COLO668 (cell line): ENCODE data around the gene LEMD1.
"Not testable (repeated sequence)": the region's sequence is repeated elsewhere in the genome, so short reads cannot be mapped to it uniquely, and the experiment has no call there.

Source experiments
- DNase-seq: peaks from one replicate; lab custom pipeline; 2025; ENCODE audit not compliant: unreplicated experiment; lab: John Stamatoyannopoulos, UW

LEMD1 gene

GRCh38 chr1:205447457-205448341 is 25.8 kb upstream of the LEMD1 start:
- no peak for DNase-seq

DNA sequence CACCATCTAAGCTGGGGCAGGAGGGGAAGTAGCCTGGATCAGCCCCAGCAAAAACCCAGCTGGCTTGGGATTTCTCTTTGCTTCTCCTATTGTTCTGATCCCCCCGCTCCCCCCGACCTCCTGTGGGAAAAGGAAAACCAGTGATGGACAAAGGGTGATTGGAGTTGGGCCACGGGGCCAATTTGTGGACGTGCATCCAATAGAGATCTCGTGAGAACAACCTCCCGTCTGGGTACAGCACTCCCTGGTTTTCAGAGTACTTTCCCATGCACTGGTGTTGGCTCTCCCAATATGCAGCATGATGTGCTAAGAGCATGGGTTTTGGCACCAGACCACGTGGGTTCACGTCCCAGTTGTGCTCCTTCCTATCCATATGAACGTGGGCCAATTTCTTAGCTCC is 25.0 kb upstream of the LEMD1 start:
- no peak for DNase-seq

DNA sequence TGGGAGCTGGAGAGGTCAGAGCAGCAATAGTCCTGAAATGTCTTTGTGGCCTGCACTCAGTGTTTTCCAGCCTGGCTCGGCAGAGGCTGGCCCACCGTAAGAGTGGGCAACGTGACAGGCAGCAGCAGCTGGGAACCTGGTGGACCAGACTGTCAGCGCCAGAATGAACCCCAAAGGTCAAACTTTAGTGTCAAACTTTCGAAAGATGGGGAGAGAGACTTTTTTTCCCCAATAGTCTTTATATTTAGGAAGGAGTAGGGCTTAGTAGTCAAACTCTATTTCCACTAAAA is 23.7 kb upstream of the LEMD1 start:
- DNase-seq, result no peak

GRCh38 chr1:205444931-205445645 is 23.2 kb upstream of the LEMD1 start:
- DNase-seq, result no peak

DNA sequence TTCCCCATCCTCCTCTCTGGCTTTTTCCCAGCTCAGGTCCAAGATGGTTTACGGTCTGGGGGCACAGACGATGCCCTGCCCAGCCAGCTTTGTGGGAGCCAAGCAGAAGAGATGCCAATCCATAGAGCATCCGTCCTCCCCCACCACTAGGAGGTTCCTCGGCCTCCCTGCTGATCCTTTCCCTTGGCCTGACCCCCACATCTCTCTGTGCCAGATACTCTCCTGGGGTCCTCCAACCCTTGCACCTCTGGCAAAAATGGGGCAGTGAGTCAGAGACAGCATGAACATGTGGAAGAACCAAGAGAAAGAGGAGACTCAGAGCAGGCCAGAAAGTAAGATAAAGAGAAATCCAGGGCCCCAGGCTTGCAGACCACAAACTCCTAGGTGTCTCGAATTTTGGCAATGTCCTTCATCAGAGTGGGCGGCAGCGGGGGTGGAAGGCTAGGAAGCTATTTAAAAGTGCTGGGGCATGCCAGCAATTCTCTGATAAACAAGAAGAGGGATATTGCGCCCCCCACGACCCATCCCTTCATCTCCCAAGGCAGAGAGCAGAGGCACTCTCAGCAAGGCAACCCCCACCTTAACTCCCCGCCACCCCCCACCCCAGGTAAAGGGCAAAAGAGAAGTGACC is 22.6 kb upstream of the LEMD1 start:
- DNase-seq, result no peak

DNA sequence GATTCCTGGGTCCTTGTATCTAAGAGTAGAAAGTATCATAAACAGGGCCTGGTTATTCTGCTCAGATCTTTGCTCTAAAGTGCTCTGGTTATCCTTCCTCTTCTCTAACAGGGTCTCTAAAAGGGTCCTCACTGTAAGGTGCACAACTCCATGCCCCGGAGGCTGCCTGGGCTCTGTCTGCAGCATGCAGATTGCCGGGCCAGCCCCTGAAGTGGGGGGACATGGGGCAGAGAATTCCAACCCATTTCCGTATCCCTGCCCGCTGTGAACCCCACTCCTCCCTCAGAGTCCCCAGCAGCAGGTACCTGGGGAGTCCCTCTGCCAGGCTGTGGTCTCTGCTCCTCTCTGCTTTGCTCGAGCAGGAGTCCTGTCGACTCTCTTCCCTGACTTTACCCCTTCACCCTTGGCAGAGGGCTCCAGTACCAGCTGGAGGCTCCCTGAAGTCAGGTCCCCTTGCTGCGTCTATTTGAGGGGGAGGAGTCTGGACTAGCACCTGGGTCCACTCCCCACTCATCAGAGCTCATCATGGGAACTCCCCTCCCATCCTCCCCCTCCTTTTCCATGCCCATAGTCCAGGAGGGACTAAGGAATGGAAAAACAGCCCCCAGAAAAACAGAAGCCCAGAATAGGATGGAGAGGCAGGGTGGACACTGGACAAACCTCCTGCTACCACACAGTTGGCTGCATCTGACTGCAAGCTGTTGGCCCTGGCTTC is 21.9 kb upstream of the LEMD1 start:
- DNase-seq, result no peak

DNA sequence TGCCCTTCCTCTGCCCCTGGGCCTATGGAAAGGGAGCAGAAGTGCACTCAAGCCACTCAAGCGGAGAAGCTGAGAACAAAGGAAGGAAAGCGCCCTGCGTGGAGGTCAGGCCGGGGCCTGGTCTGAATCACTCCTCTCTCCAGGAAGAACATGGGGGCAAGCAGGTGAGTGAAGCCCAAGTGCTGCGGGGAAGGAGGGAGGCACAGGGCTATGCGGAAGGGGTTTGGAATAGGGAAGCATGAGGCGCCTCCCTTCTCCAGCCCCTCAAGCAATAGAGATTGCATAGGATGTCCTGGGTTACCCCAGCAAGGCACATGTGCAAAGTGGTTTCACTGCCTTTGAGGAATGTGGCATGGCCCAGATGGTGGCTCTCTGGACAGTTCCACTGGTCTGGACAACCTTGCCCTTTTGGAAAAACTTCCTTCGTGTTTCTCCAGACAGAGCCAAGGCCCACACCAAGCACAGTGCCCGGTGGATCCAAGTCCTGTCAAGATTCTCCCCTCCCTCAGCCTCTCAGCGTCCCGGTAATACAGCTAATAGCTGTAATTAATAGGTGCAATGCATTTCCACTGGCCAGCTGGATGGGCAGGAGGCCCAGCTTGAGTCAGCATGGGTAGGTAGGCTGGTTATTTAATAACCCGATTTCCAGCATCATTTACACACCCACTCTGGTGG is 20.3 kb upstream of the LEMD1 start:
- peak; percentile 54 for DNase-seq

GRCh38 chr1:205441716-205442050 is 19.8 kb upstream of the LEMD1 start:
- no peak for DNase-seq

- DNase-seq, result no peak
These were observed 19.4 kb upstream of the LEMD1 start for GRCh38 chr1:205441318-205441633.

DNA sequence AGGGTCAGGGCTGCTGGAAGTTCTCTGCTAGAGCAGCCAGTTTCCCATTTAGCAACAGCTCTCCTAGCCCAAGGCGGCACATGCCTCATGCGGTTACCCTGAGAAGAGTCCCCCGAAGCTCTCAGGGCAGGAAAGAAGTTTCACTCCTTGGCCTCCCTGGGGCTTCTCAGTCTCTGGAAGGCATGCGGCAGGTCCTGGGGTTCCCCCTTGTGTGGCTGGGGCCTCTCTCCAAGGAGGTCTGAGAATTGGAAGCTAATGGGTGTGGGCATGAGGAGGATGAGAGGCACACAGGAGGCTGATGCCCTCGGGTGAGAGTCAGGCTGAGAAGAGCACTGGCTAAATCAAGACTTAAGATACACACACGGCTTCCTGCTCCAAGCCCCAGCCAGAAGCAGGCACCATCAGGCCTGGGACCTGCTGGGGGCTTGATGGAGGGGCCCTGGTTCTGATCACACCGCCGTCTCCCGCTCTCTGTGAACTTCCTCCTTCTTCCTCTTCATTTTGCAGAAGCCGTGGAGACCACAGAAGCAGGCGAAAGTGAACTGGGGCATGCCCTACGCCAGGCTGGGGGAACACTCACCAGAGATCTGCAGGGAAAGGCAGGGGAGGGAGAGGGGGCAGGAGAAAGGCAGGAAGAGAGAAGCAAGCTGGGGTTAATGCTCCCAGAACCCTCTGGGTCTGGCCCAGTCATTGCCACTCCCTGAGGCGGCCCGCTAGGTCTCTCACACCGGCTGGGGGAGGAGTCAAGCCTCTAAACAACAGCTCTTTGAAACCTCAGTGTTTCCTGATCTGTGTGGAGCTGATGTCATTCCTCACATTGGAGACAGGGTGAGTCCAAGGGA is 18.8 kb upstream of the LEMD1 start:
- DNase-seq, result peak; percentile 95

GRCh38 chr1:205440121-205440475 is 18.2 kb upstream of the LEMD1 start:
- no peak for DNase-seq

DNA sequence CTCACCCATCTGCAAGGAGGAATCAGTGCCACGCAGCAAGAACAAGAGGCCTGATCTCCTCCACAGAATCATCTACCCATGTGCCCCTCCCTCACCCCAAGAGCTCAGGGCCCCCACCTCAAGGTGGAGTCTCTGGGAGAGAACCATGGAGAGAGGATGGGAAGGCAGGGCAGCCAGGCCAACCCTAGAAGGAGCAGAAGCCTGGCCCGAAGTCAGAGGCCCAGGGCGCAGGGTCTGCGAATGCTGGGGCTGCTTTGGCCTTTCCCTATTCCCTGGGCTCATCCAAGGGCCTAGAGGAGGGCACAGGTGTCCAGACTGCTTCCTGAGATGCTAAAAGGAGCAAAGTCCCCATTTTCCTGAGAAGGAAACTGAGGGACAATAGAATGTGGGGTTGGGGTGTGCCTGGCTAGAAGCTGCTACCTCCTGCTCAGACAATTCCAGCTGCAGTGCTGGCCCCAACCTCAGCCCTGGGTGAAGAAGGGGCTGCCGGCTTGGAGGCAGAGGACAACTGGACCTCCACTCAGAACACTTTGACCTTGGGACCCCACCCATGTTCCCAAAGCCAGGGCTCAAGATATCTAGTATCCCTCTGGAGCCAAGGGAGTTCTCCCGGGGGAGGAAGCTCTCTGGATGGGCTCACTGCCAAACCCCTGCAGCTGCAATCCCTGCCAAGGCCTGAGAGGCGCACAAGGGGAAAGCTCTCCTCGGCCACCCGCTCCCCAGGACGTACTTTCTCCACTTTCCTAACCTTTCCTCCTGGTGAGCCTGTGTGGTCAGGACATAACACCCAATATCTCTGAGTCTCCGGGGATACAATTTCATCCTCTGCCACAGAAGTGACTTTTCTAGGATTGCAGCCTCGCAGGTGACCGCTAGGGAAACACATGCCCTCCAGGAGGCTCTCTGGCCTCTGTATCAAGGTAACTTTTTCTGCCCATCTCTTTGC is 16.6 kb upstream of the LEMD1 start:
- DNase-seq, result peak; percentile 85

DNA sequence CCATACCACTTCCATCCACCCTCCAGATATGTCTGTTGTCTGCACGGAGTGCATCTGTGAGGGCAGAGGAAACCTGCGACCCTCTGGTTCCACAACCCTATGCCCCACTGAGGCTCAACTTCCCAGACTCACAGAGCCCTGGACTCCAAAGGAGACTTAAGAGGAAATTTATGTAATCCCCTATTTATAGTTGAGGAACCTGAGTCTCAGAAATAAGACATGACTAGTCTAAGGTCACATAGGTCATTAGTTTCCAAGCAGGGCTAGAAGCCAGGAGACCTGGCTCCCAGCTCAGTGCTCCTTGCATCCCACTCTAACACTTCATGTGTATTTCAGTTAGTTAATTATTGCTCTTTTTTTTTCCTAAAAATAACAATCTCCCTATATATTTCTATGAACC is 15.7 kb upstream of the LEMD1 start:
- DNase-seq, result no peak

DNA sequence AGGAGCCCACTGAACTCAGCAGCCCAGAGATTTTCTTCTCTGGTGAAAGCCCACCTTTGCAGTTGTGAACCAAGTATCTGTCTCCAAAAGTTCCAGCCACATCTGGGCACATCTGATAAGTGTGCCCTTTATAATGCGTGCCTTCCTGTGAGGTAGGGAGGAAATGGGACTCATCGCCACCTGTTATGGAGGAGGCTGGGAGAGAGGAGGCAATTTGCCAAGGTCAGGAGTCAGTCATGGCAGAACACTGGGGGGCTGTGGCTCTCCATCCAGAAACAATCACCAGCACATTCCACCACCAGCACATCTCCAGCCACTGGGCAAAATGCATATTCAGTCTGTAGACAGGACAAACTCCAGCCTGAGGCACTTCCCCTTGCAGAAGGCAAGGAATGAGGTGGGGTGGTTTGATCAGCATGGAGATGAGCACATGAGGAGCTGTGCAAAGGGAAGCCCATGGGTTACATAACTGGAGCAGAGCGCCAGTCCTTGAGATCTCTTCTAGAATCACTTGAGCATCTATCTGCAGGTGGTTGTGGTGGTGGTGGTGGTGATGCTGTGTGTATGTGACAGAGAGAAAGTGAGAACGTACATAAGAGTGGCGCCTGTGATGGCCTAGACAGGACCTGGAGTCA is 15.0 kb upstream of the LEMD1 start:
- DNase-seq, result no peak

- no peak for DNase-seq
These were observed 14.0 kb upstream of the LEMD1 start for GRCh38 chr1:205435578-205436573.

- DNase-seq, result no peak
These were observed 12.9 kb upstream of the LEMD1 start for GRCh38 chr1:205434738-205435137.

DNA sequence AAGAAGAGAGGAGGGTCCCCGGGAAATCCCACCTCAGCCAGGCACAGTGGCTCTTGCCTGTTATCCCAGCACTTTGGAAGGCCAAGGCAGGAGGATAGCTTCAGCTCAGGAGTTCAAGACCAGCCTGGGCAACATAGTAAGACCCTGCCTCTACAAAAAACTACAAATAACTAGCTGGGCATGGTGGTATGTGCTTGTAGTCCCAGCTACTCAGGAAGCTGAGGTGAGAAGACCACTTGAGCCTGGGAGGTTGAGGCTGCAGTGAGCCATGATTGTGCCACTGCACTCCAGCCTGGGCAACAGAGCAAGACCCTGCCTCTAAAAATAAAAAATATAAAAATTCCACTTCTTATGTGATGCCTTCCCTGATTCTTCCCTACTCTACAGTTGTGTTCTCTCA is 10.8 kb upstream of the LEMD1 start:
- DNase-seq, result not testable (repeated sequence)

DNA sequence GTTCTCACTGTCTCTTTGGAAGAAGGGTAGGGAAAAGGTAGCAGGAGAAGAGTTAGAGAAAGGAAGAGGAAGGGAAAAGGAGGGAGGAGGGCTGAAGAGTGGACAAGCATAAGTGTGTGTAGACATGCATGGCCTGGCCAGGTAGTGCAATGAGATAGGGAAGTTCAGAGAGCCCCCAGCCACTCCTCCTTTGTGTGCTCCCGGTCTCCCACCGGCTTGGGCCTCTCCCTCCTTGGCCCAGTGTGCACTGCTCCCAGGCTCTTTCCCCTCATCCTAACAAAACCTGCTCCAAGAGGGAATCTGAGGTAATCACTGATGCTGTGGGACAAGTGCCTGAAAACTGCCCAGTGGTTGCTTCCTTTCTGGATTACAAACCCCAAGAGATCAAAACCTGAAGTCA is 10.3 kb upstream of the LEMD1 start:
- DNase-seq, result no peak
